ENCODE data around the gene NPM3. TPM values are rescaled to one million over a fixed set of nuclear protein-coding genes. Genes with fewer than 3 reads are reported as not detected.

The NPM3 gene
- total RNA-seq, 1 donor from 2014 or later = 93.1 TPM

DNA sequence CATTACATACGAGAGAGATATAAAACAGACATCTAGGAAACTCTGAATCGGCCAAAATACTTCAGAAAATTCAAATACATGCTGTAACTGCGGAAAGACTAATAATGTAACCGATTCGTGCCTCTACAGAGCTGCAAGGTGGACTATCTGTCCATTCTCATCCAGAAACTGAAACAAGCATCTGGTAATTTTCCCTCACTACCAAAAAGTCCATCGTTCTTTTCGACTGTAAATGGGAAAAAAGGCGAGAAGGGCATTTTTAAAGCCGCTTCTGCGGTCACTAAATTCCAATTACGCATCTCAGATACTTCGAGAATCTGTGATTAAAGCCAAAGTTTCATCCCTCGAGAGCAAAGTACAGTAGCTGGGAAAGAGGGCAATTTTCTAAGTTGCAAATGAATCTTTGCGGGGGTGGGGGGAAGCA is 33.7 kb upstream of the NPM3 start:
- no peak for TF ChIP-seq EZH2phosphoT487 (IDR thresholded peaks at IDR 0.05)
- H3K9ac ChIP-seq = peak overlapping the region; percentile 99
- H2AFZ ChIP-seq (replicated peaks) = no peak overlapping the region
- H3K4me1 Mint-ChIP-seq = peaks cover 33% of the 10 kb centered on the region
- H3K4me3 Mint-ChIP-seq = peak overlapping the region; percentile 90
- H3K4me2 ChIP-seq = peak overlapping the region; percentile 91
- H3K4me1 ChIP-seq = peaks cover 26% of the 10 kb centered on the region
- no peaks in the 10 kb centered on the region for H3K27me3 ChIP-seq
- no peak for DNase-seq (ENCODE audit: low spot score)
- peaks cover 81% of the 10 kb centered on the region for H3K79me2 ChIP-seq (ENCODE audit: low read depth)
- H3K9me3 ChIP-seq (ENCODE audit: low read depth) = no peaks in the 10 kb centered on the region
- peaks cover 9% of the 10 kb centered on the region for H3K36me3 ChIP-seq
- H4K20me1 ChIP-seq (ENCODE audit: low read depth) = peaks cover 60% of the 10 kb centered on the region
- peak overlapping the region; percentile 94 for H3K4me3 ChIP-seq
- H3K27me3 Mint-ChIP-seq (ENCODE audit: insufficient read depth, low read depth) = no peaks in the 10 kb centered on the region
- peak overlapping the region; percentile 86 for H3K27ac Mint-ChIP-seq
- no peaks in the 10 kb centered on the region for H3K9me3 Mint-ChIP-seq
- H3K27ac ChIP-seq = no peak overlapping the region
- H3K36me3 Mint-ChIP-seq = peaks cover 11% of the 10 kb centered on the region
- peaks cover 31% of the 10 kb centered on the region for H3F3A ChIP-seq (ENCODE audit: low read depth)

DNA sequence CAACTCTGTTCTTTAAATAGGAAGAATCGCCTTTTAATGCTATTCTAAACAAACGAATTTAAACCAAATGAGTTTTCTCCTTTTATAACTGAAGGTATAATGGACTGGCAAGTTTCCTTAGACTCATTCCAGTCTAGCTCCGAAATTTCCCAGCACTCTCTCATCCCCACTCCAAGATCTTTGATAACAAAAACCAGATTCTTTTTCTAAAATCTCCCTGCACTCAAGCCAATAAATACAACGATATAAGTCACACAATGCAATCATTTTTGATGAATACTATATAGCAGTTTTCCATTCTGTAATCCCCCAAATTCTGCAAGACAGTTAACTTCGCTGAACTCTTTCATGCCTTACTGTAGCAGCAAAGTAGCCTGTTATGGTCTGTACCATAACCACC is 33.1 kb upstream of the NPM3 start:
- Mint-ChIP-seq H3K9me3 (no peaks in the 10 kb centered on the region), H3K27ac (peak overlapping the region; percentile 0), H3K36me3 (peaks cover 13% of the 10 kb centered on the region), H3K4me3 (peak overlapping the region; percentile 90), H3K27me3 (ENCODE audit: insufficient read depth, low read depth) (no peaks in the 10 kb centered on the region), H3K4me1 (peaks cover 33% of the 10 kb centered on the region)
- H4K20me1 ChIP-seq (ENCODE audit: low read depth) = peaks cover 66% of the 10 kb centered on the region
- H3K27me3 ChIP-seq = no peaks in the 10 kb centered on the region
- H3F3A ChIP-seq (ENCODE audit: low read depth) = peaks cover 31% of the 10 kb centered on the region
- H3K79me2 ChIP-seq (ENCODE audit: low read depth) = peaks cover 87% of the 10 kb centered on the region
- peak overlapping the region; percentile 91 for H3K4me2 ChIP-seq
- no peak for TF ChIP-seq EZH2phosphoT487 (IDR thresholded peaks at IDR 0.05)
- H3K27ac ChIP-seq = no peak overlapping the region
- H3K9ac ChIP-seq = peak overlapping the region; percentile 99
- peaks cover 26% of the 10 kb centered on the region for H3K4me1 ChIP-seq
- peaks cover 9% of the 10 kb centered on the region for H3K36me3 ChIP-seq
- no peak overlapping the region for H2AFZ ChIP-seq (replicated peaks)
- peak overlapping the region; percentile 94 for H3K4me3 ChIP-seq
- H3K9me3 ChIP-seq (ENCODE audit: low read depth) = no peaks in the 10 kb centered on the region
- DNase-seq (ENCODE audit: low spot score) = no peak

DNA sequence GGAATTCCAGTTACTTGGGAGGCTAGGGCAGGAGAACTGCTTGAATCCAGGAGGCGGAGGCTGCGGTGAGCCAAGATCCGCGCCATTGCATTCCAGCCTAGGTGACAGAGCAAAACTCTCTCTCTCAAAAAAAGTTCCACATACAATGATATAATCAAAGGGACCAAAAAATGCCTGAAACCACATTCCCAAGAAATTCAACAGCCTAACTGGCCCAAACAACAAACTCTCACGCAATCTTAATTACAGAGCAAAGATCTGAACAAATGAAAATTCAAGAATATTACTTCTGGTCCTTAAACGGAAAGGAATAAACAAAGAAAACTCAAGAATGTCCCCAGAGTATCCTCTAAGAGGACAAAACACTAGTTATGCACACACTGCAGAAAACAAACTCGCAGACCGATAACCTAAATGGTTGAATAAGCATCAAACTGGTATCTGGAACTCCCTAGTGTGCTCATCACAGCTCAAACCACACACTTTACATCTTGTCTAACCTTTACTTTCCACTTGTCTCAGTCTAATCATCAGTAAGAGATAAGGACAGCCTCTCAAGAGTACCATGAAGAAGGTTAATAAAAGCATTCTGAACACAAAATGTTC is 31.3 kb upstream of the NPM3 start:
- Histone ChIP-seq H3F3A (ENCODE audit: low read depth) (peaks cover 38% of the 10 kb centered on the region), H3K79me2 (ENCODE audit: low read depth) (peaks cover 96% of the 10 kb centered on the region), H3K9ac (peak overlapping the region; percentile 17), H3K4me1 (peaks cover 26% of the 10 kb centered on the region), H3K27ac (no peak overlapping the region), H3K27me3 (no peaks in the 10 kb centered on the region), H3K36me3 (peaks cover 9% of the 10 kb centered on the region), H3K4me2 (peak overlapping the region; percentile 91), H4K20me1 (ENCODE audit: low read depth) (peaks cover 84% of the 10 kb centered on the region), H2AFZ (replicated peaks) (no peak overlapping the region), H3K9me3 (ENCODE audit: low read depth) (no peaks in the 10 kb centered on the region), H3K4me3 (peak overlapping the region; percentile 94)
- TF ChIP-seq, protein P1, sequence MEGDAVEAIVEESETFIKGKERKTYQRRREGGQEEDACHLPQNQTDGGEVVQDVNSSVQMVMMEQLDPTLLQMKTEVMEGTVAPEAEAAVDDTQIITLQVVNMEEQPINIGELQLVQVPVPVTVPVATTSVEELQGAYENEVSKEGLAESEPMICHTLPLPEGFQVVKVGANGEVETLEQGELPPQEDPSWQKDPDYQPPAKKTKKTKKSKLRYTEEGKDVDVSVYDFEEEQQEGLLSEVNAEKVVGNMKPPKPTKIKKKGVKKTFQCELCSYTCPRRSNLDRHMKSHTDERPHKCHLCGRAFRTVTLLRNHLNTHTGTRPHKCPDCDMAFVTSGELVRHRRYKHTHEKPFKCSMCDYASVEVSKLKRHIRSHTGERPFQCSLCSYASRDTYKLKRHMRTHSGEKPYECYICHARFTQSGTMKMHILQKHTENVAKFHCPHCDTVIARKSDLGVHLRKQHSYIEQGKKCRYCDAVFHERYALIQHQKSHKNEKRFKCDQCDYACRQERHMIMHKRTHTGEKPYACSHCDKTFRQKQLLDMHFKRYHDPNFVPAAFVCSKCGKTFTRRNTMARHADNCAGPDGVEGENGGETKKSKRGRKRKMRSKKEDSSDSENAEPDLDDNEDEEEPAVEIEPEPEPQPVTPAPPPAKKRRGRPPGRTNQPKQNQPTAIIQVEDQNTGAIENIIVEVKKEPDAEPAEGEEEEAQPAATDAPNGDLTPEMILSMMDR (IDR thresholded peaks at IDR 0.05) = no peak
- TF ChIP-seq EZH2 (IDR thresholded peaks at IDR 0.05) (no peak), EZH2phosphoT487 (IDR thresholded peaks at IDR 0.05) (no peak)
- Mint-ChIP-seq H3K4me3 (peak overlapping the region; percentile 90), H3K4me1 (peaks cover 33% of the 10 kb centered on the region), H3K27ac (no peak overlapping the region), H3K27me3 (ENCODE audit: insufficient read depth, low read depth) (no peaks in the 10 kb centered on the region), H3K9me3 (no peaks in the 10 kb centered on the region), H3K36me3 (peaks cover 18% of the 10 kb centered on the region)
- peak; percentile 24 for DNase-seq (ENCODE audit: low spot score)

DNA sequence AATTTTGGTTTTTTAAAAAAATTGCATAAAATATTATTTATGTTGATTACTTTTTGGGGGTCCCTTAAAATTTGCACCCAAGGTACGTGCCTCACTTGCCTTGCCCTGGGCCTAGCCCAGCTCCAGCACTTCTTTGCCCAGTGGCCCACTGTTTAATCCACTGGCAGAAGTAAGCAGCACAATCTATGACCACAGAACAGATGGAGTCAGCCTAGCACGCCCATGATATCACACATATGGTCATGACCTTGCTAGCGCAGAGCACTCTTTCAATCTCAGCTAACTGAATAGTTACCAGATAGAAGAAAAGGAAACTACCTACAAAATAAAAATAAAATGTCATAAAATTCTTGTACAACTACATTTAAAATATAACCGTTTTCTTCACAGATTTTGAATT is 29.4 kb upstream of the NPM3 start:
- H3K4me1 Mint-ChIP-seq = peaks cover 24% of the 10 kb centered on the region
- Histone ChIP-seq H3K4me2 (no peak overlapping the region), H3K9me3 (ENCODE audit: low read depth) (no peaks in the 10 kb centered on the region), H3F3A (ENCODE audit: low read depth) (peaks cover 34% of the 10 kb centered on the region), H3K27ac (no peak overlapping the region), H3K36me3 (peaks cover 24% of the 10 kb centered on the region), H3K27me3 (no peaks in the 10 kb centered on the region), H3K4me3 (no peak overlapping the region), H3K79me2 (ENCODE audit: low read depth) (peaks cover 100% of the 10 kb centered on the region), H2AFZ (replicated peaks) (no peak overlapping the region), H4K20me1 (ENCODE audit: low read depth) (peaks cover 98% of the 10 kb centered on the region), H3K4me1 (peaks cover 26% of the 10 kb centered on the region), H3K9ac (no peak overlapping the region)
- TF ChIP-seq EZH2 (IDR thresholded peaks at IDR 0.05) (no peak), EZH2phosphoT487 (IDR thresholded peaks at IDR 0.05) (no peak)
- TF ChIP-seq, protein P1 (IDR thresholded peaks at IDR 0.05) = no peak
- no peaks in the 10 kb centered on the region for H3K27me3 Mint-ChIP-seq (ENCODE audit: insufficient read depth, low read depth)
- H3K9me3 Mint-ChIP-seq = no peaks in the 10 kb centered on the region
- H3K36me3 Mint-ChIP-seq = peaks cover 23% of the 10 kb centered on the region
- H3K4me3 Mint-ChIP-seq = no peak overlapping the region
- no peak overlapping the region for H3K27ac Mint-ChIP-seq
- DNase-seq (ENCODE audit: low spot score) = no peak
